Stimulated activated CD8-positive, alpha-beta memory T cell treated with anti-CD3 and anti-CD28 coated beads, Interleukin-7, amount 100 ng/mL, for 4 hours (primary cell): Measurements from ENCODE around the gene PLEKHM3.
"Not testable (repeated sequence)": the region's sequence is repeated elsewhere in the genome, so short reads cannot be mapped to it uniquely, and the experiment has no call there.

Source experiments
- DNase-seq, 2 donors: peaks; one replicate each; pipeline ENCODE4 v3.0.0-alpha.2; 2020; ENCODE audit warnings: low read depth in 2 of 2

Gene PLEKHM3

DNA sequence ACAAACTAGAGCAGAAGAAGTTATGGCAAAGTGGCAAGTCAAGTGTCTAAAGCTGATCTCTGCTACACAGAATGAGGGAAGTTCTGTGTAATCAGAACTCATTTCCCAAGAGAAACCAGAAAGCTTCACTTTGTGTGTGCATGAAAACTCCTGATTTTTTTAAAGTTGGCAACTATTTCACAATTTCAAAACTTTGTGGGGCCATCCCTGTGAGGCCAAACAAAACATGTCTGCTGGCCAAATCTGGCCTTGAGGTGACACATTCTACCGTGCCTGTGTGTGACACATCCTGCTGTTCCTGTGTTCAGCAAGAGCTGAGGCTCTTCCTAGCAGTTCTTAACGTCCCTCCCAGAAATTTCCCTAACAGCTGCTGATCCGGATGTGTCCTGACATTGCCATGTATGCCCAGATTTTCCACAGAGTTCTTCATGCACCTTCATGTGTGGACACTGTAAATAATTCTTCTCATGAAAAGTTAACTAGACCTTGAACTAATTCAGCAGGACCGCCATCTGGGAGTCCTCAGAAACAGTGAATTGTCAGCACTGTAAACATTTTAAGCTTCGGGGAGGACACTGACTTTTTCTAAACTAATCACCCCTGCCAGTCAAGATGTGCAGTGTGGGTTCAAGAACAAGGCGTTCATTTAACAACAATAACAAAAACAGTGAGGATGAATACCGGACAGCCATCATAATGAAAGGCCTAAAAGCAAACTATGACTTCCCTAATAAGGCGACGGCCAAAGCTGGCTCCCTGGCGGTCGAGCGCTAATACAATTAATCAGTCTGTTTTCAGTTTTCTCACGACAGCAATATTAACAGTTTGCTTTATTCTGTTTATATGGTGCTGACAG lies 99.0 kb downstream of the PLEKHM3 start:
- no peak for DNase-seq

DNA sequence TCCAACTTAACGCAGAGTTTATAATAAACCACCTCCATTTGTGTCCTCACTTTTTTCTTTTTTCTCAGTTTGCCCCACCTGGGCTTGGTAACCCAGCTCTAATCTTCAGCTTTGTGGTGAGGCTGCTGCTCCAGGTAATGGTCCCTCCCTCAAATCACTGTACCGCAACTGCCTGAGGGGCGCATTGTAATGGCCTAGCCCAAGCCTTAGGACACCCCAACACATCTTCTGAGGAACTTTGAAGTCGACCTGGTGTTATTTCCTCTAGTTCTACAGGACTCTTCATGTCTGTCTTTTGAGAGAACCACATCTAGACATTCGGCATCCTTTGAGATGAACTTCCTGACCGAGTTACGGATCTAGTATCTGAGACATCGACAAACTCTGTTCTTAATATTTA lies 99.7 kb downstream of the PLEKHM3 start:
- no peak for DNase-seq

DNA sequence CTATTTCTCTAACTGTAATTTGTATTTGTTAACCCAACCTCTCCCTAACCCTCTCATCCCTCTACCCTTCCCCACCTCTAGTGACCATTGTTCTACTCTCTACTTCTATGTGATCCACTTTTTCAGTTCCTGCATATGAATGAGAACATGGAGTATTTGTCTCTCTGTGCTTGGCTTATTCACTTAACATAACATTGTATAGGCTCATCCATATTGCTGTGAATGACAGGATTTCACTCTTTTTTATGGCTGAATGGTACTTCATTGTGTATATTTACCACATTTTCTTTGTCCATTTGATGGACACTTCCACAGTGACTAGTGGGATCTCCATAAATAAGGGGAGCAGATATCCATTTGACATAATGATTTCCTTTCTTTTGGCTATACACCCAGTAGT lies 103.7 kb downstream of the PLEKHM3 start:
- no peak for DNase-seq

GRCh38 chr2:207920721-207921120 lies 104.6 kb downstream of the PLEKHM3 start:
- no peak for DNase-seq

- no peak for DNase-seq
These were observed 105.0 kb downstream of the PLEKHM3 start for GRCh38 chr2:207920321-207920720.

DNA sequence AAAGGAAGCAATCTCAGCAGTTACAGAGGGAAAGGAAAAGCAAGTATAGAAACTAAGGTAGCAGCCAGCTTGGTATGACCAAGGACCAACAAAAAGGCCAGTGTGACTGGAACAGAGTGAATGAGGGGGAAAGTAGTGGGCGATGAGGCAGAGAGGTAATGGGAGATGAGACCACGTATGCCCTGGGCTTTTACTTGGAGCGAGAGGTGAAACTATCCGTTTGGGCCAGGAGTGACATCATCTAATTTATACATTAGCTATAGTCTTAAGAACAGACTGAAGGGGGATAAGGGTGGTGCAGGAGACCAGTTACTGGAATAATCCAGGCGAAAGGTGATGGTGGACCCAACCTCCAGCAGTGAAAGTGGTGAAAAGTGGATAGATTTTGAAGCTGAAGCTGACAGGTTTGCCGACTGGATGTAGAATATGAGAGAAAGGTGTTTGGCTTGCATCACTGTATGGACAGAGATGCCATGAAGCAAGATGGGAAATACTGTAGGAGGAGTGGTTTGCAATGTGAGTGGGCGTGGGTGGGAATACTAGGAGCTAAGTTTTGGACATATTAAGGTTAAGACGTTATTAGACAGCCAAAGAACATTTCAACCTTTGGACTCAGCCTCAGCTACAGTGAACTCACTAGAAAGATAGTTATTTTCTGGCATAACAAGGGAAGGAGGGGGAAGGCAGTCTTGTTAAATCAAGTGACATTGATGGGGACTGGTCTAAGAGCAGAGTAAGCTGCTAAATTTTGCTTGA lies 106.0 kb downstream of the PLEKHM3 start:
- no peak for DNase-seq

GRCh38 chr2:207914716-207915115 lies 110.6 kb downstream of the PLEKHM3 start:
- no peak for DNase-seq

GRCh38 chr2:207913772-207914358 lies 111.5 kb downstream of the PLEKHM3 start:
- no peak for DNase-seq

GRCh38 chr2:207911856-207912255 lies 113.5 kb downstream of the PLEKHM3 start:
- no peak for DNase-seq

DNA sequence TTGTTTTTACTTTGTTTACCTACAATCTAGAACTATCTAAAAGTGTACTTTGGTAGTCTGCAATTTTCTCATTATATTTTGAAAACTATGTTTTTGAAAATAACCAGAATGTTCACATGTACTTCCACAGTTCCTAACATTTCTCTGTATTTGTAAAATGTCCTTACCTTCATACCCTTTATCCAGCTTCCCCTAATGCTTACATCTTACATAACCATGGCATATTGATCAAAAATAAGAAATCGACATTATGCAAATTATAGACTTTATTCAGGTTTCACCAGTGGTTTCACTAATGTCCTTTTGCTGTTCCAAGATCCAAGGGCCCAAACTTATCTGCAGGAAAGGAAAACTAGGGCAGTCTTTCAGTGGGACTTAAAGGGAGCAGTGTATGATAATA lies 114.1 kb downstream of the PLEKHM3 start:
- DNase-seq: no peak

DNA sequence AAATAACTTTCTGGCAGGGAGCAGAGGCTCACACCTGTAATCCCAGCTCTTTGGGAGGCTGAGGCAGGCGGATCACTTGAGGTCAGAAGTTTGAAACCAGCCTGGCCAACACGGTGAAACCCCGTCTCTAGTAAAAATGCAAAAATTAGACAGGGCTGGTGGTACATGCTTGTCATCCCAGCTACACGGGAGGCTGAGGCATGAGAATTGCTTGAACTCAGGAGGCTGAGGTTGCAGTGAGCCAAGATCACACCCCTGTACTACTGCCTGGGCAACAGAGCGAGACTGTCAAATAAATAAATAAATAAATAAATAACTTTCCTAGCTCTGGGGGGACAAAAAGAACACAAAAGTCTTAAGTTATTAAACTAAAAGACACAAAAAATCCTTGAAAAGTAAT lies 118.8 kb downstream of the PLEKHM3 start:
- not testable (repeated sequence) for DNase-seq

DNA sequence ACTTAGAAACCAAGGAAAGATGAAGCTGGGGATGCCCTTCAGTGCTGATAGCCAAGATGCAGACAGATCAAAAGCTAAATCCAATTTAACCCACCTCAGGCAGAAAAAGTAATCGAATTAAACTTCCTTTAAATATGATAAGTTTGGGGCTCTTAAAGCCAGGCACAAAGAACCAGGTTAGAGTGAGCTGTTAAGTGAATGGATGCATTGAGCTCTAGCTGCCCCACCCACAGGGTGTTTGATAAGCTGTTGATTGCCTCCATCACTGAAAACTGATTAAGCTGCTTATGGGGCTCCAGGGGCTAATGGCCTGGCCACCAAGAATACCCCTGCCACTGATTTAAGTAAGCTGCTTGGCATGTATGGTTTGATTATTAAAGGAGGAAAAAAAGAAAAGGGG lies 119.8 kb downstream of the PLEKHM3 start:
- DNase-seq: no peak

- DNase-seq: no peak
These were observed 122.1 kb downstream of the PLEKHM3 start for GRCh38 chr2:207903236-207903635.

GRCh38 chr2:207902821-207903220 lies 122.5 kb downstream of the PLEKHM3 start:
- no peak for DNase-seq

DNA sequence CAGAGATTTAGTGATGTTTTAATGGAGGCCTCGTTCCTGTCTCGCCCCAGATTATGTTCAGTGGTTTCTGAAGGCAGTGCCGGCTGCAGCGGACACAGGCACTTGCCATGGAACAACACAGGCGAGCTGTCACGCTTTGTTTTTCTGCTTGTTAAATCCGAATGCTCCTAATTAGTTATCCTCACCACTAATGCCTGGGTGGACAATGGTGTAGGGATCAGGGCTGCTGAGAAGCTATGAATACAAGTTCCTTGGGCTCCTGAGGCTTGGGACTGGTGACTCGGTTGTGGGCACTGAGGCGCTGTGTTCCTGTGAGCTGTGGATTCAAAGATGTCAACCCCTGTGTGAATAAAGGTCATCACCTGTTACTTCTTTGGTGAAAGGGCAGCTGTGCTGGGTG lies 123.5 kb downstream of the PLEKHM3 start:
- no peak for DNase-seq

DNA sequence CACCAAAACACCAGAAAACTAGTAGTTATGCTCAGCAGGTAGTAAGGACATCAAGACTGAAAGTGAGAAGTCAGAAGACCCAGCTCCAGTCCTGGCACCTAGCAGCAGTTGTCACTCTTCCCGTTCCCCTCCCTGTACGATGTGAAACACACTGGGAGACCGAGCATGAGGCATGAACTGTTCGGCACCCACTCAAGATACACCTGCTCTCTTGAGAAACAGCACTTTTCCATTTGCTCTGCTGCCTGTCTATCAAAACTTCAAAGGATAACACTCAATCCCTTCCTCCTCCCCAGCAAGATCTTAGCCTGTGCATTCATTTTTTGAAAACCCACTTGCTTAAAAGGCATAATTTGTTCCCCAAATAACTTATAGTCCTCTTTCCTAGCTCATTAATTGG lies 123.9 kb downstream of the PLEKHM3 start:
- no peak for DNase-seq

- DNase-seq: no peak
These were observed 127.0 kb downstream of the PLEKHM3 start for GRCh38 chr2:207898354-207898695.

DNA sequence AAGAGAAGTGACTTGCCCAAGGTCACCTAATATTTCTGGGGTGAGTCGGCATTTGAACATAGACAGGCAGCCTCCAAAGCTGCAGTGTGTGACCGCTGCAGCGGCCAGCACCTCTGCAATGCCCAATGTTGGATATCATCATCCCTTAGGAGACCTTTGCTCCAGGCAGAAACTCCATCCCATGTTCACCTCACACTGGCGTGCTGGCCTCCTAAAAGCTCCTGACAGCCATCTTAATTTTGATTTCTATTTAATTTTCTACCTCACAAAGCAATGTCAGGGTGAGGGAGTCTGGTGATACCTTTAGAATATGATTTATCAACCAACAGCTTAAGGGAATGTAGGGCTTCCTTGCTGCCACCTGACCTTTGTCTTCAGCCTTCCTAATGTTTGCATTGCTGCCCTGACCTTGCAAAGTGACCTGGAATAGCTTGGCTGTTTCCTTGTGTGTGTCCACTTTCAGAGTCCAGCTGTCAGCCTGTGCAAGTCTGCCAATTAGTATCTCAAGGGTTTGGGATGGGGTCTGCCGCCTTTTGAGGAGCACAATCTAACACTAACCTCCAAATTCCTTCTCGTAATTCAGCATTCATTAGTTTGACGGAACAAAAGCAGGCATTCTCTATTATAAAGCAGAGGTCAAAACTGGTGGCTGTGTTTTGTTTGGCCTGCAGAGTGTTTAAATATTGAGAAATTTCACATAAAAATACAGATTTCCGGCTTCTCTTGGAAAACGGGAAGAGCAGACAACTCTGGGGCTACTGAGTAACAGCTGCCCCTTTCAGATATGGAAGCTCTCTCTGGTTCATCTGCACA lies 127.6 kb downstream of the PLEKHM3 start:
- no peak for DNase-seq

DNA sequence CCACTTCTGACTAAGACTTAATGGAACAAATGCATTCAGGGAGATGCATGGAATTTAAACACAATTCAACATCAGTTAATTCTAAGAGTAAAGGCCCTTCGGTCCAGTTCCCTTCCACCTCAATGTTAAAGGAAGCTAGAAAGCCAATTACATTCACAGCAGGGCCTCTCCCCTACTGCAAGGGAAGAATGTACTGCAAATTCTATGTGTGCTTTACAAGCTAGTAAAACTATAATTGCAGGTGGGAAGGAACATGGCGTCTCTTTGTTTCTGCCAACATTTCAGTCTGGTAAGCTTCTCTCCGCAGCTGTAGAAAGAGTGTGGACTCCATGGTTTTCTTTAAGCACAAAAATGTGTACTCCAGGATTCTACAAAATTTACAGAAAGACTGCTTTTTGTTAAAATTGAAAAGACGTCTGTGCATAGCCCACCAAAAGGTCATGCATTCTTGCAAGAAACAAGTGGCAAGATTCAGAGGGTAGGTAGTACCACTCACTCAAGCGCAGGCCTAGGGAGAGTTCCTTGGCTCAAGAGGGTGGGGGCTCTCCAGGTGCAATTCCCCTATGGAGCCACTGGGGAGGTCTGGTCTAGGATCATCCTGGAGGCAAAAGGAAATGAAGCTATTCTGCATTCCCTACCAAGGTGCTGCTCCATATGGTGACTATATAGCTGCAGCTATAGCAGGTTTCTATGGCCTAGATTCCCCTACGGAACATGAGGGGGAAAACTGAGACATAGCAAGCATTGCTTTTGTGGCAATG lies 128.6 kb downstream of the PLEKHM3 start:
- DNase-seq: no peak

- no peak for DNase-seq
These were observed 130.0 kb downstream of the PLEKHM3 start for GRCh38 chr2:207895274-207895860.
